K562 (cell line): Measurements from ENCODE around the gene NAT14. TPM values are rescaled to one million over a fixed set of nuclear protein-coding genes. Genes with fewer than 3 reads are reported as not detected.

ENCODE experiments used
- NELFE ChIP-seq: IDR thresholded peaks from 2 replicates; pipeline ENCODE4 v1.6.1; 2011; ENCODE audit warnings: mild to moderate bottlenecking; ENCODE audit not compliant: insufficient read depth, insufficient read length
- RAD51 ChIP-seq: fragments of 450-650 bp; IDR thresholded peaks from 2 replicates; pipeline ENCODE4 v1.7.1; 2016; ENCODE audit warnings: low read depth, mild to moderate bottlenecking, borderline replicate concordance
- SIX5 ChIP-seq, 2 experiments: IDR thresholded peaks; 2 replicates each; pipeline ENCODE4 v1.6.1; 2011; ENCODE audit warnings: low read length in 2 of 2, borderline replicate concordance in 1 of 2, low read depth in 1 of 2, mild to moderate bottlenecking in 1 of 2, moderate library complexity in 1 of 2; ENCODE audit not compliant: insufficient read depth in 1 of 2
- SMARCA4 ChIP-seq: fragments of 450-650 bp; IDR thresholded peaks from 2 replicates; pipeline ENCODE4 v1.6.1; 2016
- ZNF407 ChIP-seq: fragments of 450-650 bp; IDR thresholded peaks from 2 replicates; pipeline ENCODE4 v1.6.1; 2016; ENCODE audit warnings: low read depth
- polyA plus RNA-seq, 8 experiments: library from polyadenylated mRNA; depleted of rRNA in 4 of 8; stranded (reverse) in 5 of 8; unstranded in 3 of 8; fragments of >200 nt; fragmentation: Nextera tagmentation in 2 of 8; fragmentation: Illumina TruSeq in 1 of 8; extraction: Ambion mirVana in 2 of 8; extraction: Trizol in 1 of 8; gene quantifications; 2 replicates each; pipeline versions ENCODE4 v1.2.1 to v1.2.3, GENCODE V29; 2011 to 2014; ENCODE audit warnings: inconsistent platforms in 1 of 8, missing spikeins in 1 of 8
- total RNA-seq, 7 experiments: library from RNA; depleted of rRNA in 6 of 7; stranded (reverse); fragments of >200 nt in 6 of 7; fragmentation: Illumina TruSeq in 2 of 7; extraction: Trizol in 2 of 7; gene quantifications; 2 replicates each; pipeline versions ENCODE4 v1.2.1 to v1.2.3, GENCODE V29; 2011 to 2021; ENCODE audit warnings: low replicate concordance in 1 of 7
- TF ChIP-seq, protein P1 (sequence below): fragments of 250-450 bp; sonication (Bioruptor Pico); IDR thresholded peaks from 2 replicates; pipeline ENCODE4 v1.8.0; 2022; ENCODE audit warnings: moderate library complexity, mild to moderate bottlenecking, inconsistent platforms

The NAT14 gene
- total and polyA plus RNA-seq, 9 of the 15 experiments (the other 6 are each of a cell fraction or from before 2014, with no cell fraction given) = 2.4 to 77.0 (median 26.7) TPM

- TF ChIP-seq RAD51 = no peak
- TF ChIP-seq ZNF407 = no peak
- TF ChIP-seq SIX5 (IDR thresholded peaks at IDR 0.05; ENCODE audit: borderline replicate concordance in 1 of 2, insufficient read depth in 1 of 2, low read depth in 1 of 2, low read length in 2 of 2) = no peak
- TF ChIP-seq NELFE = no peak
- TF ChIP-seq, protein P1, sequence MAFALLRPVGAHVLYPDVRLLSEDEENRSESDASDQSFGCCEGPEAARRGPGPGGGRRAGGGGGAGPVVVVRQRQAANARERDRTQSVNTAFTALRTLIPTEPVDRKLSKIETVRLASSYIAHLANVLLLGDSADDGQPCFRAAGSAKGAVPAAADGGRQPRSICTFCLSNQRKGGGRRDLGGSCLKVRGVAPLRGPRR (CRISPR knock-in tag) = no peak
- TF ChIP-seq SMARCA4 = no peak
Measured at GRCh38 chr19:55535173-55535964, 50.4 kb downstream of the NAT14 start (continued).
